ENCODE data around the gene TMEM266.

TMEM266 gene

GRCh38 chr15:76162036-76162398 lies 102.2 kb downstream of the TMEM266 start:
- DNase-seq (ENCODE audit: low spot score) = no peak

DNA sequence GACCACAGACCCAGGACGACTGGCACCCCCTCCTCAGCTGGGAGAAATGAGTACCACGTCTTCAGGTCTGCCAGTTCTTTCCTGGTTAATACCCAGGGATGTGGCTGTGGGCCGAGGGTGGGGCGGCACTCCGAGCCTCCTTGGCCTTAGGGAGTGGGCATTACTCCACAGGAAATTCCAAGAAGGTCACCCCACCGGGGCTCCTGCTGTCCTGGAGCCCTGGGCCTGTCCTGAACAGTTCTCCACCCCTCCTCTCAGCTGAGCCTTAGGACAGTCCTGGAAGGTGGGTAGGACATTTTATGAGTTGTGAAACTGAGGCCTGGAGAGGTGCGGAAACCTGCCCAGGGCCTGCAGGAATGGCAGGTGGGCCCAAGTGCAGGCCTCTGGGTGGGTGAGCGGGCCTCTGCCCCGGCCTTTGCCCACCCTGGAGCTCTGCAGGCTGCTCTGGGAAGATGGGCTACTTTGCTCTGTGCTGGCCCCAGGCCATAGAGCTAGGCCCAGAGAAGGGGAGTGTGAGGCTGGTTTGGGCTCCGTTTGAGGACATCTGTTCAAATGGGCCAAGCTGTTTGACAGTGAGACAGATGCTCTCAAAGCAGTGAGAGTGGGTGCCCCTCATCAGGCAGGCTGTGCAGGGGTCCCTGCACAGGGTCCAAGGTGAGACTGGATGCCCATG lies 103.1 kb downstream of the TMEM266 start:
- DNase-seq (ENCODE audit: low spot score) = no peak

DNA sequence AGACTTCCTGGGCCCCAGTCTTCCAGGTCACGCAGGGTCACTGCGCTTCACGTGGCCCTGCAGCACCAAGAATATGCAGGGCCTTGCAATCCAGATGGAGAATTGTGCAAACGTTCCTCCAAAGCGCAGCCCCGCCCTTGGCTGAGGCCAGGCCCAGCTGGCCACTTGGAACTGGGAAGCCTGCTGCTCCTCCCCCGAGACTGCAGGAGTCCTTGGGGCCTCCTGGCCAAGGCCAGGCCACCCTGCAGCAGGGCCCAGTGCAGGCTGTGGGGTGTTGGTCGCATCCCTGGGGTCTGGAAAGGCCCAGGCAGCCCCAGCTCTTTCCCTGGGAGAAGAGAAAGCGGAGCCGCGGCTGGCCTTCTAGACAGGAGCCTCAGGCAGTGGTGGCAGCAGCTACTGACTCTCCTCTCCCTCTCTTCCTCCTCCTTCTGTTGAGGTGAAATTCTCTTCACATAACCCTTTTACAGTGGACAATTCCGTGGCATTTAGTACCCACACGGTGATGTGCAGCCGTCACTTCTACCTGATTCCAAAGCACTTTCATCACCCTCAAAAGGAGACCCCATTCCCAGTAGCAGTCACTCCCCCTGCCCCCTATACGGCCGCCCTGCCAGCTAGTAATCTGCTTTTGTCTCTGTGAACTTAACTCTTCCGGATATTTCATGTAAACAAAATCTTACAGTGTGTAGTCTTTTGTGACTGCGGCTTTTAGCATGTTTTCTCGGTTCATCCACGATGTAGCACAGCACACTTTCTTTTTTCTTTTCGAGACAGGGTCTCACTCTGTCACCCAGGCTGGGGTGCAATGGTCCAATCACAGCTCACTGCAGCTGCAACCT lies 103.9 kb downstream of the TMEM266 start:
- DNase-seq (ENCODE audit: low spot score) = no peak

GRCh38 chr15:76164602-76165001 lies 104.8 kb downstream of the TMEM266 start:
- DNase-seq (ENCODE audit: low spot score) = no peak

DNA sequence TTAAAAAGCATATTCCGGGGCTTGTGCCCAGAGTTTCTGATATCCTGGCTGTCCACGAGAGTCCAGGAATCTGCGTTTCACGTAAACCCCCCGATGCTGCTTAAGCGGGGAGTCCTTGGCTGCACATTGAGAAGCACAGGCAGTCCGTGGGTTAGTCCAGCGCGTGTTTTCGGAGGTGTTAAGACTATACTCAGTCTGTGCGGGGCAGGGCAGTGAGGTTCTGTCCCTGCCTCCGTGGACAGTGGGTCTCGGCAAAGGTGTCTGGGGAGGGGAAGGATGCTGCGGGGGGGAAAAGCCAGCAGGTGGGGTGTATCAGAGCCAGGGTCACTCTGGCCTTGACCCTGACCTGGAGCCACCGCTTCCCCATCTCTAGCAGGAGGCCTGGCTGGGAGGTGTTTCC lies 106.2 kb downstream of the TMEM266 start:
- no peak for DNase-seq (ENCODE audit: low spot score)

GRCh38 chr15:76168237-76168984 lies 108.6 kb downstream of the TMEM266 start:
- DNase-seq (ENCODE audit: low spot score) = no peak

- no peak for DNase-seq (ENCODE audit: low spot score)
Measured at GRCh38 chr15:76169018-76169417, 109.2 kb downstream of the TMEM266 start.

GRCh38 chr15:76169911-76170800 lies 110.4 kb downstream of the TMEM266 start:
- DNase-seq (ENCODE audit: low spot score) = no peak

GRCh38 chr15:76172782-76173181 lies 113.0 kb downstream of the TMEM266 start:
- no peak for DNase-seq (ENCODE audit: low spot score)

DNA sequence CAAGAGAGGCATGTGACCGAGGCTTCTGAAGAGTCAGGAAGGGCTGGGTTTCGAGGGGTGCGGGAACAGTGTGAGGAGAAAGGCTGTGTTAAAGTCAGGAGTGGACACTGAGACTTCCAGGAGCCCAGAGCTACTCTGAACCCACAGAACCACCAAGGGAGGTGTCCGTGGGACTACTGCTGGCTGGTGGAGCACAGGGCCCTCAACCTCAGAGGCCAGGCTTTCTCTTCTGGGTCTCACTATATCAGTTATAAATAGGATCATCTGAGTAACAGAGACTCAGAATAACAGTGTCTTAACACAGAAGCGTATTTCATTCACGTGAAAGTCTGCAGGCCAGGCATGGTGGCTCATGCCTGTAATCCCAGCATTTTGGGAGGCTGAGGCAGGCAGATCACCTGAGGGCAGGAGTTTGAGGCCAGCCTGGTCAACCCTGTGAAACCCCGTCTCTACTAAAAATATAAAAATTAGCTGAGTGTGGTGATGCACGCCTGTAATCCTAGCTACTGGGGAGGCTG lies 113.6 kb downstream of the TMEM266 start:
- DNase-seq (ENCODE audit: low spot score) = no peak

DNA sequence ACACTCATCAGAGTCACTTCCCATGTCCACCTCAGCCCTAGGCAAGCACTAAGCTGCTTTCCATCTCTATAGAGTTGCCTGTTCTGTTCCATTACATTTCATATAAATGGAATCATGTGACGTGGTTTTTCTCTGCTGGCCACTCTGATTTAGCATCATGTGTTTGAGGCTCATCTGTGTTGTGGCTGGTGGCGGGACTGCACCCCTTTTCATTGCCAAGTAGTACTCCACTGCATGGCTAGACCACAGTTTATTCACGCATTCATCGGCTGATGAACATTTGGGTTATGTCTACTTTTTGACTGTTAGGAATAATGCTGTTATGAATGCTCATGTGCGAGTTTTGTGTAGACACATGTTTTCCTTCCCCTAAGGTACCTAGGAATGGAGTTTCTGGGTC lies 114.9 kb downstream of the TMEM266 start:
- DNase-seq (ENCODE audit: low spot score) = no peak

DNA sequence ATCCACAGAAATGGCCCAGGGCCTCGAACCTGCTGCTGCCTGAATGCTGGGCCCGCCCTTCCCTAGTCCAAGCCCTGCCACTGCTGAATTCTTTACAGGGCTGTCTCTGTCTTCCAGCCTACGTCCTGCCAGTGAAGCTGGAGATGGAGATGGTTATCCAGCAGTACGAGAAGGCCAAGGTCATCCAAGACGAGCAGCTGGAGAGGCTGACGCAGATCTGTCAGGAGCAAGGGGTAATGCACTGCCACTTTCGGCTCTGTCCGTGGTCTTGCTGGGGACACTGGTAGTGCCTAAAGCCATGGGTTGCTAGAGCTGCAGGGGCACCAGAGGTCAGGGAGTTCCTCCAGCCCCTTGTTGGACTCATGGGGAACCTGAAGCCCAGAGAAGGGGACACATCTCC lies 115.7 kb downstream of the TMEM266 start:
- no peak for DNase-seq (ENCODE audit: low spot score)

- DNase-seq (ENCODE audit: low spot score) = no peak
Measured at GRCh38 chr15:76176059-76176458, 116.3 kb downstream of the TMEM266 start.

GRCh38 chr15:76176487-76177085 lies 116.8 kb downstream of the TMEM266 start:
- DNase-seq (ENCODE audit: low spot score) = no peak

DNA sequence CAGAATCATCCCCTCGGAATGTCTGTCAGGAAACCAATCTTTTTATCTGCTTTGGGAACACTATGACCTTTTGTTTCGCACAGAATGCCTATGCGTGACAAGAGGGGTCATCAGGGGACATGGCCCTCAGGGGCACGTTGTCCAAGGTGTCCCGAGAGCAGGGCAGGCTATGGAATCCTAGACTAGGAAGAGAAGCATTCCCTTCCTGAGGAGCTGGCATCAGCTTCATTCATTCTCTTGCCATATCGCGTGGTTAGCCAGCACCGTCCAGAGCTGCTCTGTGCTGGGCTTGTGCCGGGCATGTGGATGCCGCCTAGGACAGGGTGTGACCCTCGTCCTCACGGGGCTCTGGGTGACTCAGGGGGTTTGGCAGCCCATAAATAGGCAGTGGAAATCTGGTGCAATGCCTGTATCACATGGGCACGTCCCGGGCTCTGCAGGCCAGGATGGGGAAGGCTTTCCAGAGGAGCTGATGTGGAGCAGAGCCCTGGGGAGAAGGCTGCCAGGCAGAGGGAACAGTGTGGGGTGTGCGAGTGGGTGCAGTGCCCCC lies 117.8 kb downstream of the TMEM266 start:
- DNase-seq (ENCODE audit: low spot score) = no peak

DNA sequence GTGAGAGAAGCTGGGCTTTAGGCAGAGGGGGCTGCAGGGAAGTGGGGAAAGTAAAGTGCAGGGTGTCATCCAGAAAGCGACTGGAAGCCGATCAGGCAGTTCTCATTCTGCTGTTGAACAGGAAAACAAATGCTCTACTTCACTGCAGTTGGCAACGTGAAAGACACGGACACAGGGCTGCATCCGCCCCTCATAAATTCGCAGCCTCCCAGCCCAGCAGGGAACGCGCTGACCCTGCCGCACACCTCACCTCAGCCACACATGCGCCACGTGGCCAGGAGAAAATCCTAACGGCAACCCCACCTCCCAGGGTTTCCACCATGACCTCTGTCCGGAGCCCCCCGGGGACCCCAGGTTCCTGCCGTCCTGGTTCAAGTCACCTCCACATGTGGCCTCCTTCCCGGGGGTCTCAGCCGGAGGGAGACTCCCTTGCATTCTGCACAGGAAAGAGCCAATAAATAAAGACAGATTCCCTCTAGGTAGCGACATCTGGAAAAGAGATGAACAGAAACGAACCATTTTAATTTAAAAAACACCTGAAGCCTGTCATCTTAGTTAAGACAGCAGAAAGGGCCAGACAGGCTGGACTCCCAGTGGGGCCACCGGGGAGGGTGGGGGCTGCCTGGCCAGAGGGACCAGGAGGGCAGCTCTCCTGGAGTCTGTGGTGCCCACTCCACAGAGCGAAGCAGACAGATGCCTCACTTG lies 118.7 kb downstream of the TMEM266 start:
- no peak for DNase-seq (ENCODE audit: low spot score)

- no peak for DNase-seq (ENCODE audit: low spot score)
Measured at GRCh38 chr15:76179023-76179422, 119.2 kb downstream of the TMEM266 start.

GRCh38 chr15:76180321-76180720 lies 120.5 kb downstream of the TMEM266 start:
- DNase-seq (ENCODE audit: low spot score) = no peak

DNA sequence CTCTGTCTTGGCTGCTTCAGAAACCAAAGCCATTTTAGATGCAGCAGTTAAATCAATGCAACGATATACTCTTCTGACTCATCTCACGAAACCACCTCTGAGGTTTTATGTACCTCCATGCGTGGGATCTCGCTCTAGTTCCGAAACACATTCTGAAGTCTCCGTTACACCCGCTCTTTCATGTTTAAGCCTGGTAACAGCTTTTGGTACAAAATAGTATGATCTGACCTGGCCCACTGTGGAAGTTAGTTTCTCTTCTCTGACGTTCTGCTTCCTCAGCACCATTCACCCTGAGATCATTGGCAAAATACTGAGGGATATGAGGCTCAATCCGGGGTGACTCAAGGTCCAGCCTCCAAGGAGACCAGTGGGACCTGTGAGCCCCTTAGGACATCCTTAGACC lies 121.9 kb downstream of the TMEM266 start:
- no peak for DNase-seq (ENCODE audit: low spot score)

- DNase-seq (ENCODE audit: low spot score) = no peak
Measured at GRCh38 chr15:76183930-76184649, 124.3 kb downstream of the TMEM266 start.
